Stimulated activated CD8-positive, alpha-beta memory T cell treated with anti-CD3 and anti-CD28 coated beads, Interleukin-12 subunit alpha, Interleukin-12 subunit beta, amount 100 ng/mL, for 1 hour (primary cell): ENCODE results near the gene DUSP14.
"Not testable (repeated sequence)": the region's sequence is repeated elsewhere in the genome, so short reads cannot be mapped to it uniquely, and the experiment has no call there.

ENCODE experiments used
- DNase-seq: peaks from one replicate; pipeline ENCODE4 v3.0.0-alpha.2; 2020; ENCODE audit warnings: low read depth

The DUSP14 gene

DNA sequence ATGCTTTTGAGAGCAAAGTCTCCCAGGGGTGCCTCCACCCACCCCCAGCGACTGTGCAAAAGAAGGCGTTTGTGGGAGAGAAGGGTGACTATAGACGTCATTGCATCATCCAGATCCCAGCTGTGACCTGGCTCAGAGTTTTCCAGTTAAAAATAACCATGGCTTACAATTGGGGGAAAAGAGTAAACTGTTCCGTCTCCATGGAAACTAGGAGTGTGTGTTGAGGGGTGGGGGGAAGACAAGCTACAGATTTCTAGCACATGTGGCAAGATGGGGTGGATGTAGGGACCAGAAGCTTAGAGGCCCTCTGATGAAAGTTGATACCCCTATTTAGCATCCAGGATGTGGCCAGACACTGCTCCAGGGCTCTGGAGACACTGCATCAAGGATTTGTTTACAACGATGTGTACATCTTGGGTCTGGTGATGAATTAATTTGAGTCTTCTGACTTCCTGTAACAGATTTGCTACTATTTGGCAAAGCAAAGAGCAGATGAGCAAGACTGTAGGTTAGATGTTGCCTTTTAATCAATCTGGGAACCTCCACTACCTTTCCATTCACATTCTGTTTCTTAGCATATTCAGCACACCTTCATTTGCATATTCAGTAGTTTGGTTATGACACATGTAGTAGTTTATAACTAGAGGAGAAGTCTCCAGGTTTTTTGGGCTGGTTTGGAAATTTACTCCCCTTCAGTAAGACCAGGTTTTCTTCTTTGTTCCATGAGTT lies 6.2 kb upstream of the DUSP14 start:
- no peak for DNase-seq

DNA sequence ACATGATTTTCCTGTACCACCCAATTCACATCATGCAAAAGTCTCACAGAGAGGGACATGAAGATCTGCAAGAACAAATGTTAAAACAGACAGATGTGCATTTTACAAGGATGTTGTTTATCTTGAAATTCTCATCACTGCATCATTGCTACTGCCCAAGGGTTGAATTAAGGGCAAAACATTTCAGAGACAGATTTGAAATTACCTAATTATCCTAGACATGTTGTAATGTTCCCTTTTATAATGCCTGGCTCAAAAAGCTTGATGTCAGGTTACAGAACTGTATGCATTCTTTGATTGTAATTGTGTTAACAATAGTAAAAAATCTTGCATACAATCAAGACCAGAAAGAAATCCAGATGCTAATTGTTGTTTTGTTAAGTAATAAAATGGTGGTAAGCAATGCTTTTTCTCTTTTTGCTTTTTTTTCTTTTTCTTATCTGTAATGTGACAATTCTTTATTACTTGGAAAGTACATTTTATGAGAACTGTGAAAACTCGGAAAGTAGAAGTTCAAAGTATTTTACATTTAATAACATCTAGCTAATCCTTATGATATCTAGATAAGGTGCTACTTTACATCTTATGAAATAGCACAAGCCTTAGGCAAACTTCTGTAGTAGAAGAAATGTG lies 3.6 kb upstream of the DUSP14 start:
- no peak for DNase-seq

DNA sequence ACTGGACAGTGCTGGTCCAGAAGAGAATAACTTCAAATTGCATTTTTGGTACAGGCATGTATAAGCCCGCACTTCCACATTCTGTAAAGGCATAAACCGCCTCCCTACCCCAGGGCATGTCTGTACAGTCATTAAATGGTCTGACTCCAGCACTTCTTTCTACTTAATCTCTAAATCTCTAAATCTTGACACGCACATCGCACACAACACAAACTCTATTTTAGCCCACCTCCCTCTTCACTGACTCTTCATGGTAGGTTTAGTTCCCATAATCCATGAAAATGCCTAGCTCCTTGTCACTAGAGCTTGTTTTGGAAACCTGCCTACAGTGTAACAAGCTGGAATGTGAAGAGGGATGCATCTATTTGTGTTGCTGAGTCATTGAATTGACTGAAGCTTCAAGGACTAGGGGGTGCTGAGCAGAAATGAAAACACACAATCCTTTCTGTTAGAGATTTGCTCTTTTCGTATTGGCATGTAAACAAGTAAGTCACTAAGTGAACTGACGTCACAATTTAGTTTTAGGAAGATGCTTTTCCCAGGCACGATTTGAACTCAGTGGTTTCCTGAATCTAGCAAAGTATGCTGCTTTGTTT lies 1.6 kb upstream of the DUSP14 start:
- no peak for DNase-seq

DNA sequence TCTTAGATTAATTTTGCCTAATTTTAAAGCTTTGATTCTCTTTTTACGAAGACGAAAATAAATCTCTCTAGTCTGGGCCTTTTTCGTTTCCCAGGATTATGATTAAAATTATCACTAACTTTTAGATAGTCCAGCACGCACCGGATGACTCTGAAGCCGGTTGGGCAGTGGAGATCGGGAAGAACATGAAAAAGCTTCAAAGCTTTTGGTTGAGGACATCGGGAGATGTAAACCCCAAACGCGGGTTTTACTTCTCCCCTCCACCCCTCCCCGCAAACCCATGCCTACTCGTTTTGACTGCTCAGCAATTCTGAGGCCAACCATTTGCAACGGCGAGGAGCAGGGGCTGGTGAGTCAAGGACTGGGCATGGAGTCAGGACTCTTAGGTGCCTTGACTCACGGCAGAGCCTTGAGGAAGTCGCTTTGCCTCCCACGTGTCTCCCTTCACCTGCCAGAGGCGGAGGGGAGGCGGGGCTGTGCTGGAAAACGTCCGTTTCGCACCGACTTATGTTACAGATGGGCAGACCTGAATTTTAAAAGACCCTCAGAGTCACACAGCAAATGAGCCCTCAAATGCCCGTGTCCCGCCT lies 989 bp upstream of the DUSP14 start:
- DNase-seq: peak; percentile 41

DNA sequence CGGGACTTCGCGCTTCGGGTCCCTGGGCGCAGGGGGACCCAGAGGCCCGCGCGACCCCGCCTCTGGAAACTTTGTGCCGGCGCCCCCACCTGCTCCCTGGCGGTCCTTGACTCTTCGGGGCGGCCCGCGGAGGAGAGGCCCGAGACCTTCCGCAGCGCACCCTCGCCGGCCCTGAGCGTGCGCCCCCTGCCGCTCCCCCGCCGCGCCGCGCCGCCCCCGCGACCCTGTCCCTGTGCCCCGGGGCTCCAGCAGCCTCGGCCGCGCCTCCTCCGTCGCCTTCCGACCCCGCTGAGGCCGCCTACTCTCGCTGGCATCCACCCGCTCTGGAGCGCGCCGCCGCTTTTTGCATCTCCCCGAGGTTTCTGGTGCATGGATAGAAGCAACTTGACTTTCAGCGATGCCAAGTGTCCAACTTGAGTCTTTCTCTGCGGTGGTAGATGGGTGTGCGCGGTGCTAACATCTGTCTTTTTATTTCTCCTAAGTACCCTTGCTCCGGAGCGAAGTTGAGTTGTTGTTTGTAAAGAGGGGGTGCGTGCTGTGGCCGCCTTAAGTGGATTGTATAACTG lies 414 bp downstream of the DUSP14 start:
- peak; percentile 46 for DNase-seq

DNA sequence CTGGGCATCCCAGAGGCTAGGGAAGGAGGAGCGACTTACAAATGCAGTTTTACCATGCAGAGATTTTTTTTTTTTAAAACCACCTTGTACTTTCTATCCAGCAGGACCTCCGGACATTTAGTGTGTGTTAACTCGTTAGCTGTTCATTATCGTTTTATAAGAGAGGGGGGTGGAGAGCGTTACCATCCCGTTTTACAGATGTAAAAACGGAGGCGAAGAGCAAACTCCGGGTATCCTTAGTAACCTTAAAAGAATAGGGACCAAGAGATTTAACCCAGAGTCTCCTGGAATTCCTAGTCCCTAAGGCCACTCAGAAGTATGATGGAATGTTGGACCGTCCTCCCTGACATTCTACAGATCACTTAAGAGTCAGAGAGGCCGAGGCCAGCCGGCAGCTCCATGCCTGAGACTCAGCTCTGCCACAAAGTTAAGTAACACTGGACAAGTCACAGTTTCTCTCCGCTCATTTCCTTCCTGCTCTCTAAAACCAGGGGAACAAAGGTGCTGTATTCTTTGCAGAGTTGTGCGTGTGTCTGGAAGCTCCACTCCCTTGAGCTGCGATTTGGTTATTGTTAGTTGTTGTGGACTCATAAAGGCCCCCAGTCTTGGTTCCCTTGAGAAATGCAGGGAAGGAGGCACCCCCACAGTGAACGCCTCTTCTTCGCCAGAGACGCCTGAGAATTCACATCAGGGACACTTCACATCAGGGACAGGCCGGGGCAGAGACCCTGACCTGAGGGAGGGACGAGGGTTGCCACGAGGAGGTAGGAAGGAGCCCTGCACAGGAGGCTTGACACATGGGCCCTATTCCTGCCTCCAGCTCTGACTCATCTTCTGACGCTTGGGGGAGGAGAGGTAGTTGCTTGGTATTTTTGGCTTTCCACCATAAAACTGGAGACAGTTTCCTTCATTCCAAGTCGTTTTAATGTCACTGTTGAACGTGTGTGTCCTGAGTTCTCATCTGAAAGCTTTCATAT lies 1.2 kb downstream of the DUSP14 start:
- no peak for DNase-seq

DNA sequence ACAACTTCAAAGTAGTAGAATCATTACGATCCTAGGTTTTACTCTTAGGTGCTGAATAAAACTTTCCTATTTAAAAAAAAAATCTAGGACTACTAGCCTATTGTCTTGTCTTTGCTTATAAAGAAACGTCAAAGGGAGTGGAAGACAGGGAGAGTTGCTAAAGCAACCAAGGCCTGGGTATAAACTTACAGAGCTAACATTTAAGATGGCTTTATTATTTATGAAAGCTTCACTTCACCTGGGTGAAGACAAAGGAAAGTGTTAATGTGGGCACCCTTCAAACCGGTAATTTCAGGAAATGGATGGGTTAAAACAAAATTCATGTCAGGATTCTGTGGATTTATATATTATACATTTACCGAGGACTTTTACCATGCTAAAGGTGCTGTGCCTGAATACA lies 2.5 kb downstream of the DUSP14 start:
- no peak for DNase-seq

DNA sequence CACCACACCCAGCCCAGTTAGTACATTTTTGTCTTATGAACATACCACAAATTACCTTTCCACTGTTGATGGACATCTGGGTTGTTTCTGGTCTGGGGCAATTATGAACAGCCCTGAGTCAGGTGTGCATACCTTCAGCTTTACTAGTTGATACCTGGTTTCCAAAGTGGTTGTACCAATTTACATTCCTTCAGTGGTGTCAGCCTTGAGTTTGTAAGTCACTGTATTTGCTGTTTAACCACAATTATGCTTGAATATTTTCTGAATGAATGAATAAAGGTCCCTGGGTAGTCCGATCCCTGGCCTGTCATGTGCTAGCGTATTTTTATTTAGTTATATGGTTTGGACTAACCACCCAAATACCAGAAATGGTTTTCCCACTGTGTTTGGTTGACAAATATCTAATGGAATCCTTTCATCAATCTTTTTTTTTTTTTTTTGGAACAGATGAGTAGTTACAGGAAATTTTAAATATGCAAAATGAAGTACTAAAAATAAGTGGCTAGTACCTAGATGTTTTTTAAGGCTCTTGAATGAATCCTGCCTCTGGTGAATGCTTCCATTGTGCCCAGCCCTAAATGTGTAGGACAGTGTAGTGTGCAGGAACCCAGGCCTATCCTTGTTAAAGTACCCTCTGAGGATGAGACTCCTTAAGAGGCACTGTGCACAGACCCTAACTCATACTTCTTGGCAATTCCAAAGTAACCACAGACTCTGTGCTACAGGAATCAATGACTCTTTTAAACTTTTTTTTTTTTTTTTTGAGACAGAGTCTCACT lies 3.7 kb downstream of the DUSP14 start:
- no peak for DNase-seq

DNA sequence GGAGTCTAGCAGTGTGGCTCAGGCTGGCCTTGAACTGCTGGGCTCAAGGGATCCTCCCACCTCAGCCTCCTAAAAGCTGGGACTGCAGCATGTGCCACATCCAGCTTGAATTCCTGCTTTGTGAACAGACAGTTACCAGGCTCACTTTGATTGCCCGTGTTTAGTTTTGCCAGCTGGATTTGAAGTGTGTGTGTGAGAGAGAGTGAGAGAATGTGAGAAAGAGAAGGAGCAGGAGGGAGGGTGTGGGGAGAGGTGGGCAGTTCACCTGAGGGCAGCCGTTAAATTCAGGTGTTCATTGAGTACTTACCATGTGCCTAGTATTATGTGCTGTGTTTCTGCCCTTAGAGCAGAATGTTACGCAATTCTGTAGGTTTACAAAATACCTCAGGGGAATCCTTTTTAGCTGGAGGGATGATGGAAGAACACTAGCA lies 4.7 kb downstream of the DUSP14 start:
- DNase-seq: no peak

DNA sequence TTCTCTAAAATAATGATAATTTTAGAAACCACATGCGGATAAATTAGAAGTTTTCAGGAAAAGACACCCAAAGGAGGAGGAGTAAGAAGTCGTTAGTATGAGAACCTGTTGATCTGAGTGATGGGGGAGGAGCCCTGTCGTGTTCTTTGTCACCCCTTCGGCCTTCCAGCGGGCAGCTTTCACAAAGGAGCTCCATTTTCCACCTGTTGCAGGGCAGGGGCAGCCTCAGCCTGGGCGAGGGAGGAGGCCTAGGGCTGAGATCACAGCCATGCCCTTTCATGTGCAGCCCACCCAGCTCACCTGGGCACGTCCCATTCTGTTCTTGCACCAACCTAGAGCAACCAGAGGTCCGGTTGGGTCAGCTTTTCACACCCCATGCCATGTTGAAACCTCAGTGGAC lies 5.3 kb downstream of the DUSP14 start:
- no peak for DNase-seq

DNA sequence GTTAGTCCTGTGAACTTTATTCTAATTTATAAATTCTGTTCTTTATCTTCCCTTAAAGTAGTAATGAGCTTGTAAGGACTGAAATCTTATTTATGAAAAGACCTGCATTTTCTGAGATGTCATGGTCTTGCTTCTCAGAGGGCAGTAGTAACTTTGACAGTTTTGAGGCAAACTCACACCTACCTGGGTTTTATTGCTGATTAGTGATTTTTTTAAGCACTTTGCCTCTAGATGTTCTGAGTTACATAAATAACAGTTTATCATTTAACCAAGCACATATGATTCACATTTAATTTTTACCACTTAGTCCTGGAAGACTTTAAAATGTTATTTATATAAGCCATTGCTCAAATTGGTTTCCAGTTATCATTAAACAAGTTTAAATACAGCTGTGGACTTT lies 10.7 kb downstream of the DUSP14 start:
- DNase-seq: no peak

DNA sequence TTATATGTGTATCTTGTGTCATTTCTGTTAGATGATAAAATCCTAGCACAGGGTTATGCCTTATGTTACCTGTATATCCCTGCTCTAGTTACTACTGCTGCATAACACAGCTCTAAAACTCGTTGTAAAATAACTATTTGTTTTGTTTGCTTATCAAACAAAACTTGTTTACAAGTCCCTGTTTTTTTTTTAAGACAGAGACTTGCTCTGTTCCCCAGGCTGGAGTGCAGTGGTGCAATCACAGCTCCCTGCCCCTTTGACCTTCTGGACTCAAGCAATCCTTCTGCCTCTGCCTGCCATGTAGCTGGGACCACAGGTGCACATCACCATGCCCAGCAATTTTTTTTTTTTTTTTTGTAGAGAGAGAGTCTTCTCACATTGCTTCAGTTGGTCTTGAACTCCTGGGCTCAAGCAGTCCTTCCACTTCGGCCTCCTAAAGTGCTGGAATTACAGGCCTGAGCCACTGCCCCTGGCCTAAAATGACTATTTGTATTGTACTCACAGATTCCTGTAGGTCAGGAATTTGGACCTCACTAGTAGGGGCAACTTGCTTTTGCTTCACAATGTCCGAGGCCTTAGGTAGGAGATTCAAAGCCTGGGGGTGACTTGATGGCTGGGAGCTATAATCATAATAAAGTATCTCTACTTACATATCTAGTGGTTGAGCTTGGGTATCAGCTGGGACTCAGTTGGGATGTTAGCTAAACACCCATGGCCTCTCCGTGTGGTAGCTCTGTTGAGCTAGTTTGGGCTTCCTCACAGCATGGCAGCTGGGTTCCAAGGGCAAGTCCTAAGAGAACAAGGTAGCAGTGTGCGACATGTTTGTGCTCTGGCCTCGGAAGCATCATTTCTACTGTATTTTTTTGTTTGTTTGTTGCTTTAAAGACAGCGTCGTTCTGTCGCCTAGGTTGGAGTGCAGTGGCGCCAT lies 12.6 kb downstream of the DUSP14 start:
- no peak for DNase-seq

DNA sequence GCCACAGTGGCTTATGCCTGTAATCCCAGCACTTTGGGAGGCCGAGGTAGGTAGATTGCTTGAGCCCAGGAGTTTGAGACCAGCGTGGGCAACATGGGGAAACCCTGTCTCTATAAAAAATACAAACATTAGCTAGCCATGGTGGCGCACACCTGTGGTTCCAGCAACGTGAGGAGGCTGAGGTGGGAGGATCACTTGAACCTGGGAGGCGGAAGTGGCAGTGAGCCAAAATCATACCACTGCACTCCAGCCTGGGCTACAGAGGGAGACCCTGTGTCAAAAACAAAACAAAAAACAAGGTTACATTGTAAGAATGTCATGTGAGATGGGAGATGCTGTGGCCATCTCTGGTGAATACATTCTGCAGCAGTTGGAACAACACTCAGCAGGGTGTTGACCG lies 13.5 kb downstream of the DUSP14 start:
- DNase-seq: no peak

DNA sequence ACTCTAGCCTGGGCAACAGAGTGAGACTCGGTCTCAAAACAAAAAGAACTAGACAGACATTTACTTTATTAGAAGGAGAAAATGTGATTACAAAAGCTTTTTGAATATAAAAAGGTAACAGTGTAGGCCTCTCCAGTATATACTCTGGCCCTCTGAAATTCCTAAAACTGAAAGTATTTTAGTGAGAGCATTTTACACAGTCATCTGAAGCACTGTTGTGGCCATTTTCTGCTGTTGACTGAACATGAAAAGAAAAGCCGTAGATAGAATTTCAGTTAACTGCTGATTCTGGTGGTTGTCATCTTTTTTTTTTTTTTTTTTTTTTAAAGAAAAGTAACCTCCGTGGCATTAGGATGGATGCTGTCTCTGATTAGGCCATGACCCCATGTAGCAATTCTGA lies 15.6 kb downstream of the DUSP14 start:
- DNase-seq: no peak

DNA sequence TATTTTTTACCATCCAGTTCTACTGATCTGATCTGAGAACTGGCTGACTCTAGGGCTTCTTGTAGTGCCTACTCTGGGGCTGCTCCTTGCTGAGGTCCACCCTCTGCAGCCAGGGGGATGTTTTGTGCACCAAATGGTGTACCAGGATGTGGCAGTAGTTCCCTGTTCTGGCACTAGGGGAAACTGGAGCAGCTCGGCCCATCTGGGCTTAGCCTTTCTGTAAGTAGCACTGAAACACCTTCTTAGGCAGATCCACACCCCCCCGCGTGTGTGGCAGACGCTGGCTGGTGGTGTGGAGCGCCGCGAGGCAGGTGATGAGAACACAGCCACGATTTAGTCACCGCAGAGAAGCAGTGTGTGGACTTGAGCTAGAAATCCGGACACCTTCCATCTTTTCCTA lies 17.0 kb downstream of the DUSP14 start:
- DNase-seq: no peak

DNA sequence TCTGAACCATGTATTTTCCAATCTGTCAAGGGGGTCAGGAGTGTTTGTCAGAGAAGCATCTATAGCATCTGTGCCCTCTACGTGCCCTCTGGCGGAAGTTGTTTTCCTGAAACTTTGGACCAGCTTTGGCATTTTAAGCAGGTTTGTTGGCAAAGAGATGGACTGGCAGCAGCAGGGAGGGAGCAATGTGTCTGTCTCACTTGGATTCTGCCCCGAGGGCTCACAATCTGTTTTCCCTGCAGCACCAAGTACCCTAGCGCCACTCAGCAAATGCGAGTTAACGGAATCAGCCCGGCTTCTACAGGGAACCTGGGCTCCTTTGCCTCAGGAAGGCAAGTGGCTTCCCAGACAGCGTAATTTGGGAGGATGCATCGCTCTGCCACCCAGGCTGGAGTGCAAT lies 17.4 kb downstream of the DUSP14 start:
- no peak for DNase-seq

DNA sequence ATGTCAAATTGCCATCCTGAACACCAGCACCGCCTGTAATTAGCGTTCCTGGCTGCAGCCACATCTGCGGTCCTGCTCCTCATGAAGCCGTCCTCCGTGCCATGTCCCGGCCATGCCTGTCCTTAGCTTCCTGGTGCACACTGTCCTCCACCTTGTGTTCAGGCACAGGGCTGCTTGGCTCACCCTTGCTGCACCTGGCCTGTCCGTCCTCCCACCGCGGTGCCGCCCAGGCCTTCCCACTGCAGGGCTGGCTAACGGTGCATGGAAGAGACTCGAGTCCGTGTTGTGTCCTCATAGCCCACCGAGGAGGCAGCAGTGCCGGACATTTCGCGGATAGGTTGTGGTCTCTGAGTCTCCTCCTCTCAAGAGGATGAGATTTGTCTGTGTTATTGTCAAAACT lies 20.4 kb downstream of the DUSP14 start:
- no peak for DNase-seq

DNA sequence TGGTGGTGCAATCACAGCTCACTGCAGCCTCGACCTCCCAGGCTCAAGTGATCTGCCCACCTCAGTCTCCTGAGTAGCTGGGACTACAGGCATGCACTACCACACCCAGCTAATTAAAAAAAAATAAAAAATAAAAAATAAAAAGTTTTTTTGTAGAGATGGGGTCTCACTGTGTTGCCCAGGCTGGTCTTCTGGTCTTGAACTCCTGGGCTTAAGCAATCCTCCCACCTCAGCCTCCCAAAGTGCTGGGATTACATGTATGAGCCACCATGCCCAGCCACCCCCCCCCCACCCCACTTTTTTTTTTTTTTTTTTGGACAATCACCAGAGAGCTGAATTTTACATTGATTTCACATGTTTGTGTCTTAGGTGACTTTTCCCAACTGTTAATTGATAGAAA lies 22.0 kb downstream of the DUSP14 start:
- not testable (repeated sequence) for DNase-seq

DNA sequence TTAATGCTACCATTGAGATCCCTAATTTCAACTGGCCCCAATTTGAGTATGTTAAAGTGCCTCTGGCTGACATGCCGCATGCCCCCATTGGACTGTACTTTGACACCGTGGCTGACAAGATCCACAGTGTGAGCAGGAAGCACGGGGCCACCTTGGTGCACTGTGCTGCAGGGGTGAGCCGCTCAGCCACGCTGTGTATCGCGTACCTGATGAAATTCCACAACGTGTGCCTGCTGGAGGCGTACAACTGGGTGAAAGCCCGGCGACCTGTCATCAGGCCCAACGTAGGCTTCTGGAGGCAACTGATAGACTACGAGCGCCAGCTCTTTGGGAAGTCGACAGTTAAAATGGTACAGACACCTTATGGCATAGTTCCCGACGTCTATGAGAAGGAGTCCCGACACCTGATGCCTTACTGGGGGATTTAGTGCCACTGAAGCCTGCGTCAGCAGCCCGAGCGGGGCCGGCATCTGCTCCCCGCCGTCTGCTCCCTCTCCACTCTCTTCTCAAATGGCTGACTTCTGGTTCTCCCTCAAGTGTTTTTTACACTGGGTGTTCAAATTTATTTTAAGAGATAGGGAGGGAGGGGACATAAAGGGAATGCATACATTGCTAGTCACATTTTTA lies 22.9 kb downstream of the DUSP14 start:
- DNase-seq: no peak
